H9 (cell line): Measurements from ENCODE around the gene DBN1. TPM values are rescaled to one million over a fixed set of nuclear protein-coding genes. Genes with fewer than 3 reads are reported as not detected.

Source experiments
- DNase-seq: peaks from one replicate; pipeline ENCODE4 v3.0.0-alpha.2; 2017
- H2AFZ ChIP-seq: one replicate; pipeline ENCODE4 v1.6.1; 2013; ENCODE audit warnings: mild to moderate bottlenecking, low read length, control low read depth, moderate library complexity
- H2AK5ac ChIP-seq: 2 replicates; pipeline ENCODE4 v1.6.1; 2013; ENCODE audit warnings: low read length, control low read depth, mixed read lengths; ENCODE audit not compliant: insufficient read length
- H2BK120ac ChIP-seq: one replicate; pipeline ENCODE4 v1.6.1; 2013; ENCODE audit warnings: low read depth, mild to moderate bottlenecking, low read length, control low read depth, inconsistent platforms; ENCODE audit not compliant: poor library complexity, severe bottlenecking
- H2BK12ac ChIP-seq: 2 replicates; pipeline ENCODE4 v1.6.1; 2013; ENCODE audit warnings: low read length, control low read depth, mixed read lengths, low read depth; ENCODE audit not compliant: insufficient read length
- H2BK15ac ChIP-seq: 2 replicates; pipeline ENCODE4 v1.6.1; 2013; ENCODE audit warnings: low read depth, low read length, control low read depth
- H2BK20ac ChIP-seq: one replicate; pipeline ENCODE4 v1.6.1; 2013; ENCODE audit warnings: low read depth, mild to moderate bottlenecking, low read length, control low read depth, inconsistent platforms; ENCODE audit not compliant: poor library complexity, severe bottlenecking
- H2BK5ac ChIP-seq: 2 replicates; pipeline ENCODE4 v1.6.1; 2013; ENCODE audit warnings: low read length, control low read depth, mixed read lengths; ENCODE audit not compliant: insufficient read length
- H3K14ac ChIP-seq: 2 replicates; pipeline ENCODE4 v1.6.1; 2013; ENCODE audit warnings: low read length, control low read depth; ENCODE audit not compliant: insufficient read depth
- H3K18ac ChIP-seq: 2 replicates; pipeline ENCODE4 v1.6.1; 2013; ENCODE audit warnings: low read depth, mild to moderate bottlenecking, mixed read lengths, low read length, control low read depth; ENCODE audit not compliant: insufficient read length
- H3K23ac ChIP-seq: 2 replicates; pipeline ENCODE4 v1.6.1; 2013; ENCODE audit warnings: low read length, control low read depth, mixed read lengths, low read depth; ENCODE audit not compliant: insufficient read length
- H3K23me2 ChIP-seq: 2 replicates; pipeline ENCODE4 v1.6.1; 2013; ENCODE audit warnings: low read depth, mild to moderate bottlenecking, mixed read lengths, low read length, control low read depth; ENCODE audit not compliant: insufficient read length, poor library complexity, severe bottlenecking
- H3K27ac ChIP-seq: 2 replicates; pipeline ENCODE4 v1.5.1; 2013; ENCODE audit warnings: low read length, control low read depth, mixed read lengths, low read depth; ENCODE audit not compliant: insufficient read length
- H3K27me3 ChIP-seq: 2 replicates; pipeline ENCODE4 v1.6.1; 2013; ENCODE audit warnings: low read length, control low read depth, inconsistent platforms; ENCODE audit not compliant: insufficient read depth
- H3K4ac ChIP-seq: 2 replicates; pipeline ENCODE4 v1.6.1; 2013; ENCODE audit warnings: low read depth, mild to moderate bottlenecking, control low read depth, inconsistent platforms, low read length, moderate library complexity
- H3K4me1 ChIP-seq: 2 replicates; pipeline ENCODE4 v1.6.1; 2013; ENCODE audit warnings: low read length, control low read depth, inconsistent platforms; ENCODE audit not compliant: insufficient read depth
- H3K4me2 ChIP-seq: 2 replicates; pipeline ENCODE4 v1.6.1; 2013; ENCODE audit warnings: low read length, control low read depth, mixed read lengths; ENCODE audit not compliant: insufficient read length, insufficient read depth
- H3K56ac ChIP-seq: 2 replicates; pipeline ENCODE4 v1.6.1; 2013; ENCODE audit warnings: low read depth, mild to moderate bottlenecking, mixed read lengths, low read length, control low read depth; ENCODE audit not compliant: insufficient read length
- H3K79me1 ChIP-seq: 2 replicates; pipeline ENCODE4 v1.6.1; 2013; ENCODE audit warnings: low read depth, mild to moderate bottlenecking, moderate library complexity, low read length, control low read depth, inconsistent platforms; ENCODE audit not compliant: insufficient read depth, poor library complexity, severe bottlenecking
- H3K79me2 ChIP-seq: 2 replicates; pipeline ENCODE4 v1.6.1; 2013; ENCODE audit warnings: low read length, control low read depth, inconsistent platforms; ENCODE audit not compliant: insufficient read depth
- H3K9ac ChIP-seq: 2 replicates; pipeline ENCODE4 v1.6.1; 2013; ENCODE audit warnings: low read length, control low read depth, mixed read lengths; ENCODE audit not compliant: insufficient read length; ENCODE audit errors: extremely low read depth
- H3K9me3 ChIP-seq: one replicate; pipeline ENCODE4 v1.6.1; 2013; ENCODE audit warnings: low read depth, low read length, inconsistent platforms; ENCODE audit not compliant: control insufficient read depth
- H3T11ph ChIP-seq: one replicate; pipeline ENCODE4 v1.6.1; 2013; ENCODE audit warnings: mild to moderate bottlenecking, low read length, control low read depth, inconsistent platforms
- H4K20me1 ChIP-seq: one replicate; pipeline ENCODE4 v1.6.1; 2013; ENCODE audit not compliant: control insufficient read depth, insufficient read length, insufficient read depth
- H4K5ac ChIP-seq: 2 replicates; pipeline ENCODE4 v1.6.1; 2013; ENCODE audit warnings: low read depth, mild to moderate bottlenecking, mixed read lengths, low read length, control low read depth; ENCODE audit not compliant: insufficient read length
- H4K8ac ChIP-seq: replicated peaks from 2 replicates; pipeline ENCODE4 v1.6.1; 2013; ENCODE audit warnings: low read length, control low read depth, mixed read lengths, low read depth; ENCODE audit not compliant: insufficient read length
- H4K91ac ChIP-seq: 2 replicates; pipeline ENCODE4 v1.6.1; 2013; ENCODE audit warnings: low read depth, mild to moderate bottlenecking, moderate library complexity, mixed read lengths, low read length, control low read depth; ENCODE audit not compliant: insufficient read length
- H3K27ac Mint-ChIP-seq, 3 experiments: 2 replicates in 2 of 3; 3 replicates in 1 of 3; pipeline ENCODE4 v1.8.0; 2020 to 2021; ENCODE audit warnings: mixed read lengths in 3 of 3, mild to moderate bottlenecking in 1 of 3, moderate library complexity in 1 of 3
- H3K27me3 Mint-ChIP-seq: 2 replicates; pipeline ENCODE4 v1.8.0; 2021; ENCODE audit warnings: low read depth, mild to moderate bottlenecking, moderate library complexity, mixed read lengths
- H3K36me3 Mint-ChIP-seq, 3 experiments: 2 replicates in 2 of 3; 3 replicates in 1 of 3; pipeline ENCODE4 v1.8.0; 2020 to 2021; ENCODE audit warnings: low read depth in 3 of 3, mixed read lengths in 3 of 3; ENCODE audit not compliant: insufficient read depth in 1 of 3
- H3K4me1 Mint-ChIP-seq, 2 experiments: 2 replicates each; pipeline ENCODE4 v1.8.0; 2020; ENCODE audit warnings: mixed read lengths in 2 of 2
- H3K4me3 Mint-ChIP-seq, 2 experiments: 2 replicates in 1 of 2; 3 replicates in 1 of 2; pipeline ENCODE4 v1.8.0; 2020 to 2021; ENCODE audit warnings: mild to moderate bottlenecking in 2 of 2, mixed read lengths in 2 of 2, moderate library complexity in 1 of 2
- H3K9me3 Mint-ChIP-seq, 2 experiments: 2 replicates in 1 of 2; 3 replicates in 1 of 2; pipeline ENCODE4 v1.8.0; 2020; ENCODE audit warnings: mild to moderate bottlenecking in 2 of 2, mixed read lengths in 2 of 2, moderate library complexity in 1 of 2
- WGBS: extraction: QIAGEN DNeasy Blood & Tissue Kit; methylation state at CpG from one replicate; pipeline ENCODE4 v1.1.7; 2013; ENCODE audit warnings: missing lambda C conversion rate, low lambda C conversion rate, mixed read lengths; ENCODE audit not compliant: insufficient read length; ENCODE audit errors: extremely low coverage; 5-methylcytosine and 5-hydroxymethylcytosine counted together
- total RNA-seq: library from RNA; stranded (reverse); gene quantifications from 2 replicates; pipeline ENCODE4 v1.2.1, GENCODE V29; 2021
- TF ChIP-seq, protein P1 (sequence below): fragments of 200-600 bp; sonication (generic); conservative IDR thresholded peaks from 3 replicates; pipeline ENCODE4 v1.8.0; 2021; ENCODE audit warnings: antibody characterized with exemption, mild to moderate bottlenecking

The DBN1 gene
- total RNA-seq, 1 experiment from 2014 or later = 340 TPM

DNA sequence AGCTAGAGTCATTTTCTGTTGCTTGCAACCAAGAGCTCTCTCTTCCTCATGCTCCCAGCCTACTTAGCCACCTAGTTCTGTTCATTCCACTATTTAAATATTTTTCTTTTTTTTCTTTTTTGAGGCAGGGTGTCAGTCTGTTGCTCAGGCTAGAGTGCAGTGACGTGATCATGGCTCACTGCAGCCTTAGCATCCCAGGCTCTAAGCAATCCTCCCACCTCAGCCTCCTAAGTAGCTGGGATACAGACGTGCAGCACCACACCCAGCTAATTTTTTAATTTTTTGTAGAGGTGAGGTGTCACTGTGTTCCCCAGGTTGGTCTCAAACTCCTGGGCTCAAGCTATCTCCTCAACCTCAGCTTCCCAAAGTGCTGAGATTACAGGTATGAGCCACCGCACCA is 59.0 kb downstream of the DBN1 start:
- Histone ChIP-seq H3K14ac (no peak overlapping the region), H3K56ac (no peak overlapping the region), H3K4me1 (no peaks in the 10 kb centered on the region), H3K23ac (no peak overlapping the region), H3K9ac (no peak overlapping the region), H3T11ph (no peak overlapping the region), H3K23me2 (no peaks in the 10 kb centered on the region), H3K9me3 (no peaks in the 10 kb centered on the region), H4K8ac (no peak overlapping the region), H2BK15ac (no peak overlapping the region), H2BK120ac (no peak overlapping the region), H2AK5ac (no peak overlapping the region), H3K27ac (no peak overlapping the region), H3K4ac (no peak overlapping the region), H4K20me1 (no peaks in the 10 kb centered on the region), H2BK5ac (no peak overlapping the region), H2AFZ (no peak overlapping the region), H3K79me1 (no peaks in the 10 kb centered on the region), H4K91ac (no peak overlapping the region), H3K27me3 (no peaks in the 10 kb centered on the region), H2BK20ac (no peak overlapping the region), H3K4me2 (no peak overlapping the region), H3K79me2 (no peaks in the 10 kb centered on the region), H4K5ac (no peak overlapping the region), H3K18ac (no peak overlapping the region), H2BK12ac (no peak overlapping the region)
- H3K27me3 Mint-ChIP-seq = peaks cover 55% of the 10 kb centered on the region
- H3K27ac Mint-ChIP-seq = no peak overlapping the region
- H3K9me3 Mint-ChIP-seq = no peaks in the 10 kb centered on the region; a peak in 1 of 5 replicates
- TF ChIP-seq, protein P1, sequence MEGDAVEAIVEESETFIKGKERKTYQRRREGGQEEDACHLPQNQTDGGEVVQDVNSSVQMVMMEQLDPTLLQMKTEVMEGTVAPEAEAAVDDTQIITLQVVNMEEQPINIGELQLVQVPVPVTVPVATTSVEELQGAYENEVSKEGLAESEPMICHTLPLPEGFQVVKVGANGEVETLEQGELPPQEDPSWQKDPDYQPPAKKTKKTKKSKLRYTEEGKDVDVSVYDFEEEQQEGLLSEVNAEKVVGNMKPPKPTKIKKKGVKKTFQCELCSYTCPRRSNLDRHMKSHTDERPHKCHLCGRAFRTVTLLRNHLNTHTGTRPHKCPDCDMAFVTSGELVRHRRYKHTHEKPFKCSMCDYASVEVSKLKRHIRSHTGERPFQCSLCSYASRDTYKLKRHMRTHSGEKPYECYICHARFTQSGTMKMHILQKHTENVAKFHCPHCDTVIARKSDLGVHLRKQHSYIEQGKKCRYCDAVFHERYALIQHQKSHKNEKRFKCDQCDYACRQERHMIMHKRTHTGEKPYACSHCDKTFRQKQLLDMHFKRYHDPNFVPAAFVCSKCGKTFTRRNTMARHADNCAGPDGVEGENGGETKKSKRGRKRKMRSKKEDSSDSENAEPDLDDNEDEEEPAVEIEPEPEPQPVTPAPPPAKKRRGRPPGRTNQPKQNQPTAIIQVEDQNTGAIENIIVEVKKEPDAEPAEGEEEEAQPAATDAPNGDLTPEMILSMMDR = no peak
- H3K36me3 Mint-ChIP-seq = no peaks in the 10 kb centered on the region
- H3K4me3 Mint-ChIP-seq = no peak overlapping the region
- no CpG with 5 or more reads among the region's 3 CpGs for WGBS
- no peak for DNase-seq
- H3K4me1 Mint-ChIP-seq = peaks cover 0 to 2% of the 10 kb centered on the region in 2 experiments; a peak in 1 of 4 replicates
